ENCODE results near the gene MORN4.

The MORN4 gene

GRCh38 chr10:97573021-97573420 is 60.3 kb downstream of the MORN4 start:
- DNase-seq (ENCODE audit: low spot score) = no peak

- peak; percentile 39 for DNase-seq (ENCODE audit: low spot score)
Measured at GRCh38 chr10:97572214-97572989, 60.9 kb downstream of the MORN4 start, which contains the start of gene ANKRD2. Gene ANKRD2 (plus strand): TSS chr10:97572779. CDS start chr10:97572789, 10 bp downstream.

GRCh38 chr10:97571622-97572021 is 61.7 kb downstream of the MORN4 start:
- no peak for DNase-seq (ENCODE audit: low spot score)

GRCh38 chr10:97570789-97571471 is 62.4 kb downstream of the MORN4 start:
- no peak for DNase-seq (ENCODE audit: low spot score)

- DNase-seq (ENCODE audit: low spot score) = no peak
Measured at GRCh38 chr10:97570146-97570788, 63.0 kb downstream of the MORN4 start.

GRCh38 chr10:97567891-97568290 is 65.4 kb downstream of the MORN4 start:
- DNase-seq (ENCODE audit: low spot score) = no peak

GRCh38 chr10:97566336-97566996 is 66.8 kb downstream of the MORN4 start:
- no peak for DNase-seq (ENCODE audit: low spot score)

- no peak for DNase-seq (ENCODE audit: low spot score)
Measured at GRCh38 chr10:97564776-97565175, 68.5 kb downstream of the MORN4 start.

All from CD4-positive, alpha-beta T cell treated with Interleukin-2 at 100 ng/mL for 4 hours (primary cell).